Ovary (tissue), 3 donors: ENCODE data around the gene DMRTB1.

ENCODE experiments used
- POLR2A ChIP-seq: fragments of 450-650 bp; IDR thresholded peaks from one replicate; pipeline ENCODE4 v1.6.1; 2017; ENCODE audit warnings: antibody characterized with exemption, mild to moderate bottlenecking, moderate library complexity
- TF ChIP-seq, protein P1 (sequence below), 3 donors: fragments of 450-650 bp in 2 of 3; fragments of 200-600 bp in 1 of 3; IDR thresholded peaks; one replicate each; pipeline versions ENCODE4 v1.5.1 to v1.8.0; 2016 to 2022; ENCODE audit warnings: antibody characterized with exemption in 3 of 3, mild to moderate bottlenecking in 1 of 3
- donor health status: DM: no; HTN: no; CAD: no.

DNA sequence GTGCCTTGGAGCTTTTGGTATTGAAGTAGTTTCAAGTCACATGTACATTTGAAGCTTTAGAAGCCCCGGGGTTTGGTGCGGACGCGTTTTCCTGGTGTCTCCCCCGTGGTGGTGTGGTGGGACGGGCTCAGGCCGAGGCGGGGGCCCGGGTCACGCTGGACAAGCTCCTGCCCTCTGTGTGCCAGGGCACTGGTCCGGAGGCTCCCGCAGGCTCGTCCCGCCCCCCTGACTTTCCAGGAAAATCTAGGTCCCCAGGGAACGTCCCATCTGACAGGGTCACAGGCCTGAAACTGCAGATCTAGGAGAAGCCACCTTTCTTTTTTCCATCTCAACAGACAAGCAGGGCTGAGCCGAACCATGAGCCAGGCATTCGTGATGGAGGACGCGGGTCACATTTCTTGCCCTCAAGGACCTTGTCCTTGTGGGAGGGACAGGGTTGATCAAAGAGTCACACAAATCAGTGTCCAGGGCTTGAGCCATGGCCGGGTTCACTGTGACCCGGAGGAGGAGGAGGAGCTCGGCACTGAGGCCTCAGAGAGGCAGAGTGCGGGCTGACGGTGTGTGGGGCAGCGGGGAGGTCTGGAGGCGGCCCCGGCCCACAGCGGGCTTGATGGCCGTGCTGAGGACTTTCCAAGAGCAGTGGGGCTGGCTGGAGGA, 1.6 kb downstream of the DMRTB1 start:
- TF ChIP-seq, protein P1, sequence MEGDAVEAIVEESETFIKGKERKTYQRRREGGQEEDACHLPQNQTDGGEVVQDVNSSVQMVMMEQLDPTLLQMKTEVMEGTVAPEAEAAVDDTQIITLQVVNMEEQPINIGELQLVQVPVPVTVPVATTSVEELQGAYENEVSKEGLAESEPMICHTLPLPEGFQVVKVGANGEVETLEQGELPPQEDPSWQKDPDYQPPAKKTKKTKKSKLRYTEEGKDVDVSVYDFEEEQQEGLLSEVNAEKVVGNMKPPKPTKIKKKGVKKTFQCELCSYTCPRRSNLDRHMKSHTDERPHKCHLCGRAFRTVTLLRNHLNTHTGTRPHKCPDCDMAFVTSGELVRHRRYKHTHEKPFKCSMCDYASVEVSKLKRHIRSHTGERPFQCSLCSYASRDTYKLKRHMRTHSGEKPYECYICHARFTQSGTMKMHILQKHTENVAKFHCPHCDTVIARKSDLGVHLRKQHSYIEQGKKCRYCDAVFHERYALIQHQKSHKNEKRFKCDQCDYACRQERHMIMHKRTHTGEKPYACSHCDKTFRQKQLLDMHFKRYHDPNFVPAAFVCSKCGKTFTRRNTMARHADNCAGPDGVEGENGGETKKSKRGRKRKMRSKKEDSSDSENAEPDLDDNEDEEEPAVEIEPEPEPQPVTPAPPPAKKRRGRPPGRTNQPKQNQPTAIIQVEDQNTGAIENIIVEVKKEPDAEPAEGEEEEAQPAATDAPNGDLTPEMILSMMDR (IDR thresholded peaks at IDR 0.05): no peak
- no peak for TF ChIP-seq POLR2A
